ENCODE results near the gene MIER2.

Gene MIER2

GRCh38 chr19:281156-281853, 63.3 kb downstream of the MIER2 start:
- H3K79me2 ChIP-seq (ENCODE audit: low read length), result no peaks in the 10 kb centered on the region
- H3K27me3 ChIP-seq (replicated peaks; ENCODE audit: insufficient read depth, low read length), result peaks cover 92% of the 10 kb centered on the region
- H3K4me3 ChIP-seq (ENCODE audit: low read length), result no peak overlapping the region
- H3K4me1 ChIP-seq (ENCODE audit: low read length), result peaks cover 6% of the 10 kb centered on the region; the same call in 1 of the 2 replicates
- H3K36me3 ChIP-seq (replicated peaks; ENCODE audit: insufficient read depth, low read length), result no peaks in the 10 kb centered on the region
- no peak for DNase-seq
- H3K4me2 ChIP-seq (ENCODE audit: low read depth, low read length), result no peak overlapping the region
- no peak overlapping the region for H3K9ac ChIP-seq (ENCODE audit: low read length)
- no peaks in the 10 kb centered on the region for H3K9me2 ChIP-seq (replicated peaks; ENCODE audit: insufficient read depth, low read length)
- no peak overlapping the region for H2AFZ ChIP-seq (ENCODE audit: low read length)
- no peaks in the 10 kb centered on the region for H4K20me1 ChIP-seq (ENCODE audit: insufficient read depth, low read length)
- TF ChIP-seq EZH2 (optimal IDR thresholded peaks at IDR 0.05; ENCODE audit: low read depth, low read length) (no peak), CTCF (IDR thresholded peaks at IDR 0.05; ENCODE audit: low read length) (no peak), EZH2phosphoT487 (IDR thresholded peaks at IDR 0.05; ENCODE audit: low read length) (no peak)
- no peaks in the 10 kb centered on the region for H3K9me3 ChIP-seq (replicated peaks; ENCODE audit: insufficient read depth, low read length)
- no peak overlapping the region for H3K27ac ChIP-seq (ENCODE audit: low read length)
- no peaks in the 10 kb centered on the region for H3F3A ChIP-seq (ENCODE audit: insufficient read depth, low read length)

- TF ChIP-seq EZH2phosphoT487 (IDR thresholded peaks at IDR 0.05; ENCODE audit: low read length) (no peak), EZH2 (optimal IDR thresholded peaks at IDR 0.05; ENCODE audit: low read depth, low read length) (no peak), CTCF (IDR thresholded peaks at IDR 0.05; ENCODE audit: low read length) (no peak)
- H3K4me3 ChIP-seq (ENCODE audit: low read length), result no peak overlapping the region
- H3K9ac ChIP-seq (ENCODE audit: low read length), result no peak overlapping the region
- H4K20me1 ChIP-seq (ENCODE audit: insufficient read depth, low read length), result no peaks in the 10 kb centered on the region
- H3K27ac ChIP-seq (ENCODE audit: low read length), result no peak overlapping the region
- H3K36me3 ChIP-seq (replicated peaks; ENCODE audit: insufficient read depth, low read length), result no peaks in the 10 kb centered on the region
- DNase-seq, result no peak
- no peaks in the 10 kb centered on the region for H3K79me2 ChIP-seq (ENCODE audit: low read length)
- H3K4me1 ChIP-seq (ENCODE audit: low read length), result peaks cover 6% of the 10 kb centered on the region; the same call in 1 of the 2 replicates
- H3F3A ChIP-seq (ENCODE audit: insufficient read depth, low read length), result no peaks in the 10 kb centered on the region
- H3K4me2 ChIP-seq (ENCODE audit: low read depth, low read length), result no peak overlapping the region
- peaks cover 94% of the 10 kb centered on the region for H3K27me3 ChIP-seq (replicated peaks; ENCODE audit: insufficient read depth, low read length)
- no peaks in the 10 kb centered on the region for H3K9me2 ChIP-seq (replicated peaks; ENCODE audit: insufficient read depth, low read length)
- no peaks in the 10 kb centered on the region for H3K9me3 ChIP-seq (replicated peaks; ENCODE audit: insufficient read depth, low read length)
- H2AFZ ChIP-seq (ENCODE audit: low read length), result no peak overlapping the region
Measured at GRCh38 chr19:280541-281009, 64.0 kb downstream of the MIER2 start.

- no peak overlapping the region for H3K9ac ChIP-seq (ENCODE audit: low read length)
- no peak for DNase-seq
- H3K36me3 ChIP-seq (replicated peaks; ENCODE audit: insufficient read depth, low read length), result no peaks in the 10 kb centered on the region
- H3K79me2 ChIP-seq (ENCODE audit: low read length), result no peaks in the 10 kb centered on the region
- H4K20me1 ChIP-seq (ENCODE audit: insufficient read depth, low read length), result no peaks in the 10 kb centered on the region
- no peaks in the 10 kb centered on the region for H3F3A ChIP-seq (ENCODE audit: insufficient read depth, low read length)
- no peak overlapping the region for H3K4me3 ChIP-seq (ENCODE audit: low read length)
- no peaks in the 10 kb centered on the region for H3K9me2 ChIP-seq (replicated peaks; ENCODE audit: insufficient read depth, low read length)
- no peak overlapping the region for H3K27ac ChIP-seq (ENCODE audit: low read length)
- peaks cover 6% of the 10 kb centered on the region; the same call in 1 of the 2 replicates for H3K4me1 ChIP-seq (ENCODE audit: low read length)
- peaks cover 93% of the 10 kb centered on the region for H3K27me3 ChIP-seq (replicated peaks; ENCODE audit: insufficient read depth, low read length)
- no peak overlapping the region for H2AFZ ChIP-seq (ENCODE audit: low read length)
- no peak for TF ChIP-seq CTCF (IDR thresholded peaks at IDR 0.05; ENCODE audit: low read length)
- no peak for TF ChIP-seq EZH2phosphoT487 (IDR thresholded peaks at IDR 0.05; ENCODE audit: low read length)
- TF ChIP-seq EZH2 (optimal IDR thresholded peaks at IDR 0.05; ENCODE audit: low read depth, low read length), result no peak
- no peak overlapping the region for H3K4me2 ChIP-seq (ENCODE audit: low read depth, low read length)
- no peaks in the 10 kb centered on the region for H3K9me3 ChIP-seq (replicated peaks; ENCODE audit: insufficient read depth, low read length)
Measured at GRCh38 chr19:279656-280055, 64.9 kb downstream of the MIER2 start.

All from MM.1S (cell line).